Measurements from ENCODE around the gene PDE11A.

Gene PDE11A

DNA sequence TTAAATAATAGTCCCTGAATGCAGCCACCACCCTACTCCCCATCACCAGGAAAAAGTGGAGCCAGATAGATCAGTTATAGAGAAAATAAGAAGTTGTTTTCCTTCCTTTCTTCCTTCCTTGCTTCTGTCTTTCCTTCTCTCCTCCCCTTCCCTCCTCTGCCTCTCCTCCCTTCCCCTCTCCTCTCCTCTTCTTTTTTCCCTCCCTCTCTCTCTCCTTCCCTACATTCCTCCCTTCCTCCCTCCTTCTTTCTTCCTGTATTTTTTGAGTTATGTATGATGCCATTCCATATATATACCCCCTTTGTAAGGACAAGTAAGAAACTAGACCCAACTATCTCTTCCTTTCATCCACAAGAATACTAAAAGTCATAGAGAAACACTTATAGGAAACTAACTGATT lies 414.3 kb downstream of the PDE11A start:
- no peak for DNase-seq

DNA sequence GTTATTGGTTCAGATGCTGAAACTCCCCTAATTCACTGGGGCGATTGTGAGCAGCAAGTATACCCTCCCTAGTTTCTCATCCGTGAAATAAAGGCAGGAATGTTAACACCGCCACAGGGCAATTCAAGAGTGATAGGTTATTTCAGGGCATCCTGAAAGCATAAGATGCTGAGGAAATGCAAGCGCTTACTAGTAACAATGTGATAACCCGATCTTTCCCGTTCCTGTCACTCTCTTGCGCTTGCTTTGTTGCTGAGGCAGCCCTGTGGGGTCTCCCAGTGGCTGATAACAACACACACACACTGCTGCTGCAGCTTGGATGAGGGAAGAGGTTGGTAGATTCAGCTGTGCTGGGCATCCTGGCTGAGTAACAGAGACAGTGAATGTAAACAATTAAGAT lies 420.7 kb downstream of the PDE11A start:
- no peak for DNase-seq

GRCh38 chr2:177649568-177650518 lies 422.7 kb downstream of the PDE11A start:
- DNase-seq = no peak

GRCh38 chr2:177646791-177647190 lies 425.8 kb downstream of the PDE11A start:
- DNase-seq = no peak

GRCh38 chr2:177646241-177646640 lies 426.3 kb downstream of the PDE11A start:
- DNase-seq = no peak

DNA sequence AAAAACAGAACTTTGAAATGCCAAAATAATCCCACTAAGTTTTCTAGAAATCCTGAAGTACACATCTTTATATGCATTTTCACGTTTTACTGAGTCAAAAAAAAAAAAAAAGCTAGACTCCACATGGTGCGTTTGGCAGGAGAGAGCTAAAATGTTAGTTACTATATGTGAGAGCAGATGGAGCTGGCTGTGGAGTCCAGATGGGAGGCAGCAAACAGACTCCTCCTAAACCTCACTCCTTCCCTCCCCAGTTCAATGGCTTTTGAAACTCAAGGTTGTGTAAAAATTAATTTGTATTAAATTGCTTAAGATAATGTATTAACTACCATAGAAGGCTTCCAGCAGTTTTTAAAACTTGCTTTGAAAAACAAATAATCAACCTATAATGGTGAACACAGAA lies 431.2 kb downstream of the PDE11A start:
- no peak for DNase-seq

DNA sequence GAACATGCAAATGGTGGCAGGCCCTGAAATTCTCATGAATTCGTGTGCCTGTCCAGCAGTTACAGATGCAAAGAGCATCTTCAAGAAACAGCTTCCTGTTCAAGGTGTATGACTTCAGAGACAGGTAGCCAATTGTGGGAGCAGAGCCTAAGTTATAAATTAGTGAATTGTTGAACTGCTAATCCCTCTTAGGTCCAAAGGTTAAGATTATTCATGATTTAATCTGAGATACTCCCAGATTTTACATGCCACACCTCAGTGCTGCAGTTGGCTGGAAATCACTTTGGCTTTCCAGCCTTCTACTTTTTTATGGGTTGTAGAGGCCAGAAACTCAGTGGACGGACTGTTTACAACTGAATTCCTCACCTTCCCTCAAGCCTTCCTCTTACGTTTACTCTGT lies 432.2 kb downstream of the PDE11A start:
- DNase-seq = no peak

DNA sequence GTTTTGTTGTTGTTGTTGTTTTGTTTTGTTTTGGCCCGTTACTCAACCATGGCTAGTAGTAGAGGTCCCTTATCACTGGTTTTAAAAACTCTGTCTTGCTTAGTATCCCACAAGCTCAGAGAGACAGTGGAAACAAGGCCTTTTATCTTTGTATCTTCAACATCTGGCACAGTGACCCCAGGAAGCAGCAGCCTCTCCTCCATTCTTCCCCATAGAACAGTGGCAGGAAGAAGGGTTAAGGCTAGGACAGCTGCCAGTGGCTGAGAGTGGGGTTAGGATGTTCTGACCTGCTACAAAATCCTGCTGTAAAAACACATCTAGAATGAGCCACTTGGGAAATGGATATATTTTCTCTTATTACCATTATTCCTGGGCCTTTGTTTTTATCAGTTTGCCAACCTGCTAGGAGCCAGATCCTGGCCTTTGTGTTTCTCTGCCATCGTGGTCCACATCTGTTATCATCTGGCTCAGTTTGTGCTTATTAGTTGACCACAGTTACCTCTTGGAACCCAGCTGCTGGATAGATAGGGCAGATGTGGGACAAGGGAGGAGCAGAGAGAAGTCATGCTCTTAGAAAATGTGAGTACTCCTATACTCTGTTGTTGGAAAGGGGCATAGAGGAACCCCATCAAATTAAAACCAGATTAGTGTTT lies 433.2 kb downstream of the PDE11A start:
- no peak for DNase-seq

- DNase-seq = no peak
Measured at GRCh38 chr2:177638507-177638906, 434.1 kb downstream of the PDE11A start.

GRCh38 chr2:177636672-177637071 lies 435.9 kb downstream of the PDE11A start:
- DNase-seq = no peak

DNA sequence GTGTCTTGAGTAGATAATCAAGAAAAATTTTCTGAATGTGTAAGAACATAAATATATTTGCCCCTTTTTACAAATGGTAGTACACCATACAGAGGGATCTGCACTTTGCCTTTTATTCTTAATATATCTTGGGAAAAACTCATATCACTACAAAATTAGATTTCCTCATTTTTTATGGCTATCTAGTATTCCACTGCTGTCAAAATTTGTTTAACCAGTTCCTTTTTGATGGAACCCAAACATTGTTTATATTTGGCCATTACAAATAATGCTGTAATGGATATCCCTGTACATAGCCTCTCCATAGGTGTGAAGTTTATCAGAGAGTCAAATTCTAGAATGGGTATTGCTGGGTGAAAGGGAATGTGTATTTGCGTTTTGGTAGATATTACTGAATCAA lies 436.9 kb downstream of the PDE11A start:
- no peak for DNase-seq

DNA sequence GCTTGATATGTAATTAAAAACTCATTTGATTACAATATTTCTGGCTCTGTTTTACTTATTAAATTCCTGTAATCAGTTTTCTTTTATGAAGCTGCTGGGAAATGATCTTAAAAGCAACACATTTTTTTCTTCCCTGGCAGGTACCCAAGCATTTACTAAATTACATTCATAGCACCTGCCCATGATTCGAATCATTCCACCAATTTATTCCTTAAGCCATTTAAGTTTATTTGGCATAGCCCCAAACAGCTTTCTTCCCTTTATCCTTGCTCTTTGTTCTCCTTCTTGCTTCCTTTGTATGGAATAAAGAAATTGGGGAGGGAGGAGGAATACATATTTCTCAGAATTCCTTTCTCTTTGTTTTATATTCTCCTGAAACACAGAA lies 438.7 kb downstream of the PDE11A start:
- no peak for DNase-seq

DNA sequence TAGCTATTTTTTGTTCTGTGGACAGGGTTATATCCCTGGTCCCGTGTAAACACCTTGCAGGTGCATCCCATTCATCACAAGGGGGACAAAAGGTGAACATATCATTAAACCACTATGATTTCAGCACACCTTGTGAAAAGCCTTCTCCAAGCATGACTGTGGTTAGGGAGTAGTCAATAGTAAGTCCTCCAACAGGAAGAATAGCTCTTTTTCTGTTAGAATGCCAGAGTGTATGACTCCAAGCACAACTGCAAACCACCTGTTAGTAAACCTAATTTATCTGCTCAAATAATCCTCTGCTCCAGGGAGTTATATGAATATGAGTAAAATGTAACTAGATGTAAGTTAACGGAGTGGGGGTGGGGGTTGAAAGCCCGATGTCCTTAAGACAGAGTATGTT lies 439.5 kb downstream of the PDE11A start:
- peak; percentile 18 for DNase-seq

- DNase-seq = no peak
Measured at GRCh38 chr2:177631680-177632079, 440.9 kb downstream of the PDE11A start.

GRCh38 chr2:177629357-177630024 lies 443.1 kb downstream of the PDE11A start:
- DNase-seq = no peak

GRCh38 chr2:177628831-177629230 lies 443.7 kb downstream of the PDE11A start:
- DNase-seq = no peak

- DNase-seq = peak; percentile 38
Measured at GRCh38 chr2:177625744-177626650, 446.6 kb downstream of the PDE11A start.

DNA sequence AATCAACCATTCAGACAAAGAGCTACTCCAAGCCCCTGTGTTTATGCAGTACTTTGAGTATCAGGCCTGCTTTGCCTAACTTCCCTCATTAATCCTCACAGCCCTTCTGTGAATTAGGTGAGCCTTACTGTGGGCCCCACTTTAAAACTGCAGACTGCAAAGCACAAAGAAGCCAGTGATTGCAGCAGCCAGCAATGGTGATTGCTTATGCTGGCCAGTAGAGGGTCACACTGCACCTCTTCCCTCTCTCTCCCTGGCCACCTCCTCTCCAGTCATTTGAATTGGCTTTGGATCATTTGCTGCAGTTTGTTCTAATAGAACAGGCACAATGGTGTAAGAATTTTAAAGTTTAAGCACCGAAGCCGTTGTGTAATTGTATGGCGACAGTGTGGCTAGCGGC lies 450.1 kb downstream of the PDE11A start:
- no peak for DNase-seq

DNA sequence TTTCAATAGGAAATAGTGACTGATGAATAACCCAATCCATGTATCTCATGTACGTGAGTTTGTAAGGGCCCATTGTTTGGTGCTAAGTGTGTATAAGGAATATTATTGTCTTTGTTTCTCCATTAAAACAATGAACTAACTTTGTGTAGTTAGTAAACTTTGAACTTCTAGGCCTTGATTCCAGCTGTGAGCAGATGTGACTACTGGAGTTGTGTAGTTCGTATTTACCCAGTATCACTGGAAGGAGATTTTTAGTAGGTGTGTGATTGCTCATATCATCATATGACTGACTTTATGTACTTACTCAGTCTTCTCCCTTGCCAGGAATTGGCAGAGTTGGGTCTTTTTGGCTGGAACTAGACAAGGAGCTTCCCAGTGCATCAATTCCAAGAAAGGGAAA lies 452.6 kb downstream of the PDE11A start:
- DNase-seq = no peak

- no peak for DNase-seq
Measured at GRCh38 chr2:177619461-177619860, 453.1 kb downstream of the PDE11A start.

DNA sequence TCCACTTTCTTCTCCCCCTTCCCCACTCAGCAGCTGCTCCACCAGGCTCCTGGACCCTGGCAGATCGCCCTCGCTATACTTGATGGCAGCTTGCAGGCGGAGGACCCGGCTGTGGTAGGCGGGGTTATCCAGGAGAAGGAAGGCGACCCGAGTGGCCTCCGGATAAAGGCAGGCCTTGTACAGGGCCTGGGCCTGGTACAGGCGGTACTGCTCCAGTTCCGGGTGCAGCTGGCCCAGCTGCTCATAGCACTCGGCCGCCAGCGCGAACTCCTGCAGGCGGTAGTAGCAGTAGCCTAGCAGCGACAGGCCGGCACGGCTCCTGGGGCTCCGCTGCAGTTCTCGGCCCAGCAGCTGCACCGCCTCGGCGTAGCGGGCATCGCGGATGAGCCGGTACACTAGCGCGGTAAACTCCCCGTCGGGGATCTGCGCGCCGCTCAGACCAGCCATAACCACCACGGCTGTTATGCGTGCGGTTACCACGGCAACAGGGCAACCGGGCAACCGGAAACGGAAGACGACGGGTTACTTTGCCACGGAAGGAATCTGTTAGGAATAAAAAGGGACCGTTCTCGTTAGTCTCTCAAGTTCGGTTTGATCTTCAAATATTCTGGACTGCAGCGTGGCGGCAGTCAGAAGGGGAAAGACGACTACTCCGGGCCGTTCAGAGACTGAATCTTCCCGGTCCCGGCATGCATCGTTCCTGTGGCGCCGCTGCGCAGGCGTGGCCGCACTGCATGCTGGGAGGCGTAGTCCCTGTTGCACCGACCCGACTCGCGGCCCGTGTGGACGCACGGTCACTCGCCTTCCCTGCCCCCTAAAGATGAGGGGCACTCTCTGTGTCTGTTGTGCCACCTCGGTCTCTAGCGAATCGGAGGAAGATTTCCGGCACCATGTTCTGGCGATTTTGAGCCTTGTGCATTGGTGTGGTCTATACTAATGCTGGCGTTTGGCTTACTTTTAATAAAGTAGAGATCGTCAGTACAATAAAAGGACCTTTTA lies 454.0 kb downstream of the PDE11A start:
- peak; percentile 19 for DNase-seq

All from NCI-H187 treated with DMSO at 0.1 percent for 48 hours (cell line).